ENCODE results near the gene HID1.
"Not testable (repeated sequence)": the region's sequence is repeated elsewhere in the genome, so short reads cannot be mapped to it uniquely, and the experiment has no call there.

Gene HID1

DNA sequence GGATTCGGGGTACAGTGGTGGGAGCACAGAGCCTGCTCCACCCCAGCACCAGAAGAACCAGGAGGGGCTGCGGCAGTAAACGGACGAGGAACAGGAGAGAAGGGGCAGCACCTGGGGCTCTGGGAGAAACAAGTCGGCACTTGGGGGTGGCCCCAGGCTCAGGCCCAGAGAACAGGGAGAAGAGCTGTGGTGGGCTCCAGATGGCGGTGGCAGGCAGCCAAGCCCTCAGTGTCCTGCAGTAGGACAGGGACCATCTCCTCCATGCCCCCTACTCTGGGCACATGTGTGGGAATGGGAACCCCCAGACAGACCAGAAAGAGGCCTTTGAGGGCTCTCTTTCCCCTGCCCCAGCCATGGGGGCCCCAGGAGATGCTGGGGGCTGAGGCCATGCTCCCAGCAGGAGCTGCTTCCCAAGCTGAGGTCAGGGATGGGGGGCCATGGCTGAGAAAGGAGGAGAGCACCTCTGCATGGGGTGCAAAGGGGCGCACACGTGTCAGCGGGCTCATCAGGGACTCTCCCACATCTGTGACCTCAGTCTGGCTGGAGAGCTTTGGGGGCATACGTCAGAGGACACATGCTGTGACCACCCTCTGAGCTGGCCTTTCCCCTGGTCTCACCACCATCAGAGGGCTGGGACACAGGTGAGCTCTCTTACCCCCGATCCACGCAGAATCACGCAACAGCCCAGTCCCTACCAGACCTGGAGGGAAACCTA lies 56.3 kb downstream of the HID1 start:
- Histone ChIP-seq H3K4me1 (ENCODE audit: insufficient read depth, poor library complexity, severe bottlenecking) (no peaks in the 10 kb centered on the region), H3K27me3 (ENCODE audit: insufficient read depth, poor library complexity, severe bottlenecking) (no peaks in the 10 kb centered on the region), H3K9me3 (ENCODE audit: severe bottlenecking) (no peaks in the 10 kb centered on the region), H3K27ac (ENCODE audit: poor library complexity, severe bottlenecking) (no peak overlapping the region), H3K4me3 (ENCODE audit: severe bottlenecking) (no peak overlapping the region), H3K36me3 (ENCODE audit: low read depth) (no peaks in the 10 kb centered on the region)
- TF ChIP-seq, protein P1, sequence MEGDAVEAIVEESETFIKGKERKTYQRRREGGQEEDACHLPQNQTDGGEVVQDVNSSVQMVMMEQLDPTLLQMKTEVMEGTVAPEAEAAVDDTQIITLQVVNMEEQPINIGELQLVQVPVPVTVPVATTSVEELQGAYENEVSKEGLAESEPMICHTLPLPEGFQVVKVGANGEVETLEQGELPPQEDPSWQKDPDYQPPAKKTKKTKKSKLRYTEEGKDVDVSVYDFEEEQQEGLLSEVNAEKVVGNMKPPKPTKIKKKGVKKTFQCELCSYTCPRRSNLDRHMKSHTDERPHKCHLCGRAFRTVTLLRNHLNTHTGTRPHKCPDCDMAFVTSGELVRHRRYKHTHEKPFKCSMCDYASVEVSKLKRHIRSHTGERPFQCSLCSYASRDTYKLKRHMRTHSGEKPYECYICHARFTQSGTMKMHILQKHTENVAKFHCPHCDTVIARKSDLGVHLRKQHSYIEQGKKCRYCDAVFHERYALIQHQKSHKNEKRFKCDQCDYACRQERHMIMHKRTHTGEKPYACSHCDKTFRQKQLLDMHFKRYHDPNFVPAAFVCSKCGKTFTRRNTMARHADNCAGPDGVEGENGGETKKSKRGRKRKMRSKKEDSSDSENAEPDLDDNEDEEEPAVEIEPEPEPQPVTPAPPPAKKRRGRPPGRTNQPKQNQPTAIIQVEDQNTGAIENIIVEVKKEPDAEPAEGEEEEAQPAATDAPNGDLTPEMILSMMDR (IDR thresholded peaks at IDR 0.05; ENCODE audit: poor library complexity, severe bottlenecking) = no peak
- ATAC-seq (ENCODE audit: low read depth) = no peak
- DNase-seq (ENCODE audit: low spot score) = no peak

DNA sequence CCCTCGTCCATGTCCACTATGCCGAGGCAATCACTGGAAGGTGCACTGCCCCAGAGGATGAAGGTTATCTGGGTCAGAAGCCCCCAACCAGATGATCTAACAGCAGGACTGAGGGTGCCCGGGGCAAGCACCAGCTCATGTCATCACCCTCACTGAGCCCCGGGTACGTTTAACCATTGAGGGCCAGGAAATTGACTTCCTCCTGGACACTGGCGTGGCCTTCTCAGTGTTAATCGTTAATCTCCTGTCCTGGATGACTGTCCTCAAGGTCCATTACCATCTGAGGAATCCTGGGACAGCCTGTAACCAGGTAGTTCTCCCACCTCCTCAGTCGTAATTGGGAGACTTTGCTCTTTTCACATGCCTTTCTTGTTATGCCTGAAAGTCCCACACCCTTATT lies 61.1 kb downstream of the HID1 start:
- not testable (repeated sequence) for DNase-seq (ENCODE audit: low spot score); H3K27ac ChIP-seq (ENCODE audit: poor library complexity, severe bottlenecking); ATAC-seq (ENCODE audit: low read depth); H3K9me3 ChIP-seq (ENCODE audit: severe bottlenecking); H3K4me3 ChIP-seq (ENCODE audit: severe bottlenecking); H3K4me1 ChIP-seq (ENCODE audit: insufficient read depth, poor library complexity, severe bottlenecking); H3K27me3 ChIP-seq (ENCODE audit: insufficient read depth, poor library complexity, severe bottlenecking); H3K36me3 ChIP-seq (ENCODE audit: low read depth)

DNA sequence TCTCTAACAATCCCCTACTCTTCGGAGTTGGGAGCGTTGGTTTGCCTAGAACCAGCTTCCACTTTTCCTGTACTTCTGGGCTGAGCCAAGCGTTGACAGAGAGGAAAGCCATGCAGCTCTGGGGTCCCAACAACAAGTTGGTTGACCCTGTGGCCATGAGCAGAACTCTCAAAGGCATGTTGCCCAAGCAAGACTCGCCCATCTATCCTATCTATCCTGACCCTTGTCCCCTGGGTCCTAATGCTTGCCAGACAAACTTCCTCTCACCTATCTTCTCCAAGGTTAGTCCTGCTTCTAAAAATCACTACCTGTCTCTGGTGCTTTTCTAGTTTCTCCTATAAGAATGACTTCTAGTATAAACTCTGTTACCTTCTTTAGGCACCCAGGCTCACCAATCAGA lies 63.5 kb downstream of the HID1 start:
- not testable (repeated sequence) for ATAC-seq (ENCODE audit: low read depth); DNase-seq (ENCODE audit: low spot score); H3K27me3 ChIP-seq (ENCODE audit: insufficient read depth, poor library complexity, severe bottlenecking); H3K4me3 ChIP-seq (ENCODE audit: severe bottlenecking); H3K4me1 ChIP-seq (ENCODE audit: insufficient read depth, poor library complexity, severe bottlenecking); H3K36me3 ChIP-seq (ENCODE audit: low read depth); H3K27ac ChIP-seq (ENCODE audit: poor library complexity, severe bottlenecking); H3K9me3 ChIP-seq (ENCODE audit: severe bottlenecking)

DNA sequence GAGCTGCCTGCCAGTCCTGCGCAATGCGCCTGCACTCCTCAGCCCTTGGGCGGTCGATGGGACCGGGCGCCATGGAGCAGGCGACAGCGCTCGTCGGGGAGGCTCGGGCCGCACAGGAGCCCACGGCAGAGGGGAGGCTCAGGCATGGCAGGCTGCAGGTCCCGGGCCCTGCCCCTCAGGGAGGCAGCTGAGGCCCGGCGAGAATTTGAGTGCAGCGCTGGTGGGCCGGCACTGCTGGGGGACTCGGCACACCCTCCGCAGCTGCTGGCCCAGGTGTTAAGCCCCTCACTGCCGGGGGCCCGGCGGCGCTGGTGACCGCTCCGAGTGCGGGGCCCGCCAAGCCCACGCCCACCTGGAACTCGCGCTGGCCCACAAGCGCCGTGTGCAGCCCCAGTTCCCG lies 65.5 kb downstream of the HID1 start:
- H3K27ac ChIP-seq (ENCODE audit: poor library complexity, severe bottlenecking) = no peak overlapping the region
- no peaks in the 10 kb centered on the region for H3K36me3 ChIP-seq (ENCODE audit: low read depth)
- no peak for ATAC-seq (ENCODE audit: low read depth)
- no peak for DNase-seq (ENCODE audit: low spot score)
- no peaks in the 10 kb centered on the region for H3K27me3 ChIP-seq (ENCODE audit: insufficient read depth, poor library complexity, severe bottlenecking)
- TF ChIP-seq, protein P1 (IDR thresholded peaks at IDR 0.05; ENCODE audit: poor library complexity, severe bottlenecking) = no peak
- no peak overlapping the region for H3K4me3 ChIP-seq (ENCODE audit: severe bottlenecking)
- H3K9me3 ChIP-seq (ENCODE audit: severe bottlenecking) = no peaks in the 10 kb centered on the region
- no peaks in the 10 kb centered on the region for H3K4me1 ChIP-seq (ENCODE audit: insufficient read depth, poor library complexity, severe bottlenecking)

DNA sequence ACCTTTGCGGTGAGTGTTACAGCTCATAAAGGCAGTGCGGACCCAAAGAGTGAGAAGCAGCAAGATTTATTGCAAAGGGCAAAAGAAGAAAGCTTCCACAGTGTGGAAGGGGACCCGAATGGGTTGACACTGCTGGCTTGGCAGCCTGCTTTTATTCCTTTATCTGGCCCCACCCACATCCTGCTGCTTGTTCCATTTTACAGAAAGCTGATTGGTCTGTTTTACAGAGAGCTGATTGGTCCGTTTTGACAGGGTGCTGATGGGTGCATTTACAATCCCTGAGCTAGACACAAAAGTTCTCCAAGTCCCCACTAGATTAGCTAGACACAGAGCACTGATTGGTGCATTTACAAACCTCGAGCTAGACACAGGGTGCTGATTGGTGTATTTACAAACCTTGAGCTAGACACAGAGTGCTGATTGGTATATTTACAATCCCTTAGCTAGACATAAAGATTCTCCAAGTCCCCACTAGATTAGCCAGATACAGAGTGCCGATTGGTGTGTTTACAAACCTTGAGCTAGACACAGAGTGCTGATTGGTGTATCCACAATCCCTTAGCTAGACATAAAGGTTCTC lies 66.3 kb downstream of the HID1 start:
- not testable (repeated sequence) for H3K9me3 ChIP-seq (ENCODE audit: severe bottlenecking); DNase-seq (ENCODE audit: low spot score); H3K27ac ChIP-seq (ENCODE audit: poor library complexity, severe bottlenecking); H3K4me1 ChIP-seq (ENCODE audit: insufficient read depth, poor library complexity, severe bottlenecking); ATAC-seq (ENCODE audit: low read depth); H3K36me3 ChIP-seq (ENCODE audit: low read depth); H3K27me3 ChIP-seq (ENCODE audit: insufficient read depth, poor library complexity, severe bottlenecking); H3K4me3 ChIP-seq (ENCODE audit: severe bottlenecking)

DNA sequence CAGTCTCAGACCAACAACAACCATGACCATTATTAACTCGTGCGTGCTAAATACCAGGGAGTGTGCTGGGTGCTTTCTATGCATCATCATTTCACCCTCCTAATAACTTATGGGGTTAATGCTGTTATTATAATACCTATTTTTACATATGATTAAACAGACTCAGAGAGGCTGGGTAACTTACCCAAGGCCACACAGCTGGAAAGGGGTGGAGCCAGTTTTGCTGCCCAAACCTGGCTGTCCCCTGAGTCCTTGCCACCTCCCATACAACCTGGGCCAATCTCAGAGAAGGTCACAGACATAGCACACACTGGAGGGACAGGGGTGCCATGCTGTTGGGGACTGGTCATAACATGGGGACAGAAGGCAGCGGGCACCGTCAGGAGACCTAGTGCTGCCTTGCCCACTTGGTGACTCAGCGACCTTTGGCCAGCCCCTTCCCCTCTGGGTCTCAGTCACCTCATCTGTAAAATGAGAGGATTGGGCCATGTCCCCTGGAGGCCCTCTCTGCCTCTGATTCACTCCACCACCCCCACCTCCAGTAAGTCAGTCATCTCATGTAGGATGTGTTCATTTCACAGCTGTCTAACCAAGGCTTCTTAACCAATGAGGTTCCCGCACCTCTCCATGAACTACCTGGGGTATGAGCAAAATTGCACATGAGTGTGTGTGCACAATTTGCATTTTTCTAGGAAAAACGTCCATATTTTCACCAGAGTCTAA lies 67.7 kb downstream of the HID1 start:
- no peaks in the 10 kb centered on the region for H3K4me1 ChIP-seq (ENCODE audit: insufficient read depth, poor library complexity, severe bottlenecking)
- DNase-seq (ENCODE audit: low spot score) (no peak), ATAC-seq (ENCODE audit: low read depth) (no peak)
- no peaks in the 10 kb centered on the region for H3K9me3 ChIP-seq (ENCODE audit: severe bottlenecking)
- H3K27ac ChIP-seq (ENCODE audit: poor library complexity, severe bottlenecking) = no peak overlapping the region
- no peaks in the 10 kb centered on the region for H3K27me3 ChIP-seq (ENCODE audit: insufficient read depth, poor library complexity, severe bottlenecking)
- no peaks in the 10 kb centered on the region for H3K36me3 ChIP-seq (ENCODE audit: low read depth)
- TF ChIP-seq, protein P1 (IDR thresholded peaks at IDR 0.05; ENCODE audit: poor library complexity, severe bottlenecking) = no peak
- H3K4me3 ChIP-seq (ENCODE audit: severe bottlenecking) = no peak overlapping the region

All from RWPE2 (cell line).